Right atrium auricular region (tissue), 2 donors: ENCODE measurements around the gene MRE11. TPM values are rescaled to one million over a fixed set of nuclear protein-coding genes. Genes with fewer than 3 reads are reported as not detected.

ENCODE experiments used
- DNase-seq: peaks from one replicate; pipeline ENCODE4 v3.0.0-alpha.2; 2019; ENCODE audit warnings: low spot score
- H3K27ac ChIP-seq, 2 donors: fragments of 200-600 bp; sonication (generic); 1 replicate in 1 of 2; 2 replicates in 1 of 2; pipeline ENCODE4 v1.5.1; 2016 to 2019
- H3K27me3 ChIP-seq, 2 donors: fragments of 200-600 bp; sonication (generic); one replicate each; pipeline versions ENCODE4 v1.5.1 to v1.6.0; 2017 to 2019
- H3K36me3 ChIP-seq: fragments of 200-600 bp; sonication (generic); one replicate; pipeline ENCODE4 v1.5.1; 2016
- H3K4me1 ChIP-seq, 2 donors: fragments of 200-600 bp; sonication (generic); one replicate each; pipeline versions ENCODE4 v1.5.1 to v1.6.0; 2017 to 2019
- H3K4me3 ChIP-seq, 2 donors: fragments of 200-600 bp; sonication (generic); 1 replicate in 1 of 2; 2 replicates in 1 of 2; pipeline ENCODE4 v1.5.1; 2017 to 2019; ENCODE audit warnings: mild to moderate bottlenecking in 1 of 2, moderate library complexity in 1 of 2
- H3K9me3 ChIP-seq, 2 donors: fragments of 200-600 bp; sonication (generic); one replicate each; pipeline ENCODE4 v1.5.1; 2019
- total RNA-seq, 2 donors: library from RNA; depleted of rRNA; stranded (reverse); fragments of >200 nt; gene quantifications; one replicate each; pipeline ENCODE4 v1.1.0, GENCODE V29; 2016
- TF ChIP-seq, protein P1 (sequence below), 2 donors: fragments of 200-600 bp; sonication (generic); IDR thresholded peaks; one replicate each; pipeline ENCODE4 v1.5.1; 2019; ENCODE audit warnings: antibody characterized with exemption in 2 of 2

MRE11 gene
- total RNA-seq, 2 donors from 2014 or later = 5.8 to 6.0 TPM

DNA sequence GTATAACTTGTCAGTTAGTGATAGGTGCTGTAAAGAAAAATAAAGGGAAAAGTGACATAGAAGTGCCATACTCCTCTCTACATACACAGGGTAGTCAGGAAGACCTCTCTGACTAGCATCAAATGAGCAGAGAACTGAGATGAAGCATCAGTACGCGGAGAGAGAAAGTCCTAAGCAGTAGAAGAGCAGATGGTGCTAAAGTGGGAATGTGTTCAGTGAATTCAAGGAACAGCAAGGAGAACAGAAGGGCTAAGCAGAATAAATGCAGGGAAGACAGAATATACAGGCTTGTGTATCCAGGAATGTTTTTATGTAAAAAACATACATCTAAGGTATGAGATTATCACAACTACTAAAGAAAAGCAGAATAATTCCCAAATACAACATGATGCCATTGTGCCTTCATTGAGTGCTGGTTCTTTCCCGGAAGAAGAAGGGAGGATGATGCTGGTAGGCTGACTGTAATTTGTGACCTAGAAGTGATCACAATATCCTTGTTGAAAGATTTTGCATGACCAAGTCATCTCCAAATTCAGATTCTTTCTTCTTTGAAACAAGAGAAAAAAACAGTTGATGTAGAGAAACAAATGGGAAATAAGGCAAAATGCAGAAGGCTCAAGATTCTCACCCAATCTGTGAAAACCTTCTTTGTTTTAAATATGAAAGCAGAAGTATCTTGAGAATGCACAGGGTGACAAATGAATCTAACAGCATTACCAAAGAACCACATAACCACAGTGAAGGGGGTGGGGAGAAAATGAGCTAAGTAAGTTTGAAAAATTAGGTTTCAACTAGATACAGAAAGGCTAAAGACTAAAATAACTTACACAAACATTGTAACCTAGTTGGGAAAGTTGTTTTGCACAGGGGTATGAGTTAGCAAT, 20.5 kb downstream of the MRE11 start:
- no peaks in the 10 kb centered on the region for H3K27me3 ChIP-seq
- H3K36me3 ChIP-seq = peaks cover 39% of the 10 kb centered on the region
- H3K4me1 ChIP-seq = no peaks in the 10 kb centered on the region
- no peak for DNase-seq
- TF ChIP-seq, protein P1, sequence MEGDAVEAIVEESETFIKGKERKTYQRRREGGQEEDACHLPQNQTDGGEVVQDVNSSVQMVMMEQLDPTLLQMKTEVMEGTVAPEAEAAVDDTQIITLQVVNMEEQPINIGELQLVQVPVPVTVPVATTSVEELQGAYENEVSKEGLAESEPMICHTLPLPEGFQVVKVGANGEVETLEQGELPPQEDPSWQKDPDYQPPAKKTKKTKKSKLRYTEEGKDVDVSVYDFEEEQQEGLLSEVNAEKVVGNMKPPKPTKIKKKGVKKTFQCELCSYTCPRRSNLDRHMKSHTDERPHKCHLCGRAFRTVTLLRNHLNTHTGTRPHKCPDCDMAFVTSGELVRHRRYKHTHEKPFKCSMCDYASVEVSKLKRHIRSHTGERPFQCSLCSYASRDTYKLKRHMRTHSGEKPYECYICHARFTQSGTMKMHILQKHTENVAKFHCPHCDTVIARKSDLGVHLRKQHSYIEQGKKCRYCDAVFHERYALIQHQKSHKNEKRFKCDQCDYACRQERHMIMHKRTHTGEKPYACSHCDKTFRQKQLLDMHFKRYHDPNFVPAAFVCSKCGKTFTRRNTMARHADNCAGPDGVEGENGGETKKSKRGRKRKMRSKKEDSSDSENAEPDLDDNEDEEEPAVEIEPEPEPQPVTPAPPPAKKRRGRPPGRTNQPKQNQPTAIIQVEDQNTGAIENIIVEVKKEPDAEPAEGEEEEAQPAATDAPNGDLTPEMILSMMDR (IDR thresholded peaks at IDR 0.05) = no peak
- H3K9me3 ChIP-seq = no peaks in the 10 kb centered on the region
- no peak overlapping the region for H3K27ac ChIP-seq
- no peak overlapping the region for H3K4me3 ChIP-seq

DNA sequence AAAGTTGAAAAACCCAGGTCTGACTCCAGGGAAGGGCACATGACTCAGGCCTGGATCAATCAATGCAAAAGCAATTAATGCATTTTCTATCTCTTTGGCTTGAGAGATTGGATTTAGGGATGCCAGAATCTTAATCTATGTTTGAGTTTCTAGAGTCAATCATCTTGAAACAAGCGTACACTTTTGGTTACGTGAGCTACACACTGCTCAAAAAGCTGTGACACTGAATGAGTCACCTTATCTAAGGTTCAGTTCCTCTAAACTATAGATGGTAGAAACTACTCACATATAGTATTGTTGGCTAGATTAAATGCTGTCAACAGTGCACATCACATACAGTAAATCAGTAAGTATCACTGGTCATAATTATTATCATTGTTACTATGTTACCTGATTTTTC, 24.2 kb downstream of the MRE11 start:
- Histone ChIP-seq H3K27me3 (no peaks in the 10 kb centered on the region), H3K36me3 (peaks cover 33% of the 10 kb centered on the region)

DNA sequence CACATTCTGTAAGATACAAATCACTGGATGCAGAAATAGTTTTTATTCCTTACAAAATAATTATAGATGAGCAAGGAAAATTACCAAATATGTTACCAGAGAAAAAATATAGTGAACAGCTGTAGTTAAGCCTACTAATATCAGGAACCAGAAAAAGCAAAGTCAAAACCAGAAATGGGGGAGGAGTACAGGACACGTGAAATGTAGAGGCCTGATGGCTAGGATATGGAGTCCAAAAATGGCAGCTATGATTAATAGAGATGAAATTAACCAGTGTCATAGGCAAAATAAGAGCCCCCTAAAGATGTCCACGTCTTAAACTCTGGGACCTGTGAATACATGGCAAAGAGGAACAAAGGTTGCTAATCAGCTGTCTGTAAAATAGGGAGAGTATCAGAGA, 34.1 kb downstream of the MRE11 start:
- H3K27ac ChIP-seq = no peak overlapping the region
- no peaks in the 10 kb centered on the region for H3K9me3 ChIP-seq
- DNase-seq = no peak
- H3K36me3 ChIP-seq = peaks cover 8% of the 10 kb centered on the region
- TF ChIP-seq, protein P1 (IDR thresholded peaks at IDR 0.05) = no peak
- H3K27me3 ChIP-seq = no peaks in the 10 kb centered on the region
- no peak overlapping the region for H3K4me3 ChIP-seq
- no peaks in the 10 kb centered on the region for H3K4me1 ChIP-seq

More for the DNA sequence above, 24.2 kb downstream of the MRE11 start:
- Histone ChIP-seq H3K9me3 (no peaks in the 10 kb centered on the region), H3K27ac (no peak overlapping the region), H3K4me3 (no peak overlapping the region), H3K4me1 (no peaks in the 10 kb centered on the region)
- DNase-seq = no peak
- TF ChIP-seq, protein P1 (IDR thresholded peaks at IDR 0.05) = no peak

DNA sequence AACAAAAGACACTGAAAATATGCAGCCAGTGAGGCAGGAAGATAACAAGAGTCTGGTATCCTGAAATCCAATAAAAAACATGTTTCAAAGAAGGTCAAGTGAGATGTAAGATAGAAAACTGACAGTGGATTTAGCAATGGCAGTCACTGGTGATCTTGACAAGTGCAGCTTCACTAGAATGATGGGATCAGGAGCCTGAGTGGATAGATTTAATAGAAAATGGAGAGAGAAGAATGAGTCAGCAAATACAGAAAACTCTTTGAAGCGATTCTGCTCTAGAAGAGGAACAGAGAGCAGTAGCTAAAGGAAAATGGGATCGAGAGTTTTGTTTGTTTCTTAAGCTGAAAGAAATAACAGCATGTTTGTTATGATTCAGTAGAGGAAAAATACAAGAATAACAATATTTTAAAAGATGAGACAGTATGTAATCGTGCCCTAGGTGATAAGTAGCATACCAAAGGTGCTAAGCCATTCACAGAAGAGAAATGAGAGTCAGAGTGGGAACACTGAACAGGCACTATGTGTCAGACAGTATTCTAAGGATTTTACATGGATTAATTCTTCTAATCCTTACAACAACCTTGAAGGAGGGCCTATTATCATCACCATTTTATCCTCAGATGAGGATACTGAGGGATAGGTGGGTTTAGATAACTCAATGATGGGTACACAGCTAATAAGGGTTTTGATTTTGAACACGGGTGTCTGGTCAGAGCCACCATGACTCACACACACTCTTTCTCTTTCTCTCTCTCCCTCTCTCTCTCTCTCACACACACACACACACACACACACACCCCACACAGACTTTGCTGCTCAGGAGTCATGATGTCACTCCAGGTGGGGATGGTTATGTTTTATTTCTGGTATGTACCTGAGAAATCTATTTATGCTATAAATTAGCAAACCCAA, 36.3 kb downstream of the MRE11 start:
- H3K4me3 ChIP-seq = no peak overlapping the region
- H3K27ac ChIP-seq = no peak overlapping the region
- no peaks in the 10 kb centered on the region for H3K27me3 ChIP-seq
- no peak for DNase-seq
- TF ChIP-seq, protein P1 (IDR thresholded peaks at IDR 0.05) = no peak
- H3K9me3 ChIP-seq = no peaks in the 10 kb centered on the region
- H3K4me1 ChIP-seq = no peaks in the 10 kb centered on the region
- H3K36me3 ChIP-seq = peaks cover 8% of the 10 kb centered on the region

DNA sequence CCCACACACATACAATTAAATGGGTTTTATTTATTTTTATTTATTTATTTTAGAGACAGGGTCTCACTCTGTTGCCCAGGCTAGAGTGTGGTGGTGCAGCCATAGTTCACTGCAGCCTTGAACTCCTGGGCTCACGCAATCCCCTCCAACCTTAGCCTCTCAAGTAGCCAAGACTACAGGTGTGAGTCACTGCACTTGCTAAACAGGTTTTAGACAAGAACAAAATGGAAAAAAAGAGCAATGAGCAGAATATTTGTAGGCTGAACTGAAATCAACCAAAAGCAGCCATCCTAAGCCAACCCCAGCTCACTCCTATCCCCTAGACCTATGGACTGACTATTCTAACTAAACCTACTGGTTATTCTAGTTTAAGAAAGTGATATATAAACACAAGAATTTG, 37.8 kb downstream of the MRE11 start:
- Histone ChIP-seq H3K4me3 (no peak overlapping the region), H3K36me3 (peaks cover 8% of the 10 kb centered on the region), H3K27ac (no peak overlapping the region), H3K4me1 (no peaks in the 10 kb centered on the region), H3K9me3 (no peaks in the 10 kb centered on the region), H3K27me3 (no peaks in the 10 kb centered on the region)
- DNase-seq = no peak
- TF ChIP-seq, protein P1 (IDR thresholded peaks at IDR 0.05) = no peak
